Amygdala (tissue), 56 donors: ENCODE results near the gene DFFB.

ENCODE experiments used
- DNase-seq, 56 donors: peaks; one replicate each; lab custom pipeline; 2025; lab: John Stamatoyannopoulos, UW

DFFB gene

DNA sequence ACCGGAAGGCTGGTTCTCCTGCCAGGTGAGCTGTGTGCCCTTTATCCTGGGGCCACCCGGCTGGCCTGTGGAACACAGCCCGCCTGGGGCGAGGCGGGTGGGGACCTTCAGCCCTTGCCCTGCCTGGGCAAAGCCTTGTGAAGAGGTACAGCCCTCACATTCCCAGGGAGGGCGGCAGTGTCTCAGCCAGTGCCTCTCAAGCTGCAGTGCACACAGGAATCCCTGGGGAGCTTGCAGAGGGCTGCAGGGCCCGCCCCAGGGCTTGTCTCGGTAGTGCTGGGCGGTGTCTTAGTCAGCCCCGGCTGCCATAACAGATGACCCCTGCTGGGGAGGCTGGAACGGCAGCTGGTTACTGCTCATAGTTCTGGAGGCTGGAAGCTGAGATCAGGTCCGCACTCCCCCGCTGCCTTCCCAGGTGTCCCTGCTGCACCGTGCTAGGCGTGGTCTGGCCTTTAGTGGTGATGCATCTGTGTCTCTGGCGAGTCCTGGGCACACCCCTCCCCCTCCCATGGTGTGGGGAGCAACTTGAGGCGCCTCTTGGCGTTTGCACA, 12.6 kb downstream of the DFFB start:
- DNase-seq: no peak

DNA sequence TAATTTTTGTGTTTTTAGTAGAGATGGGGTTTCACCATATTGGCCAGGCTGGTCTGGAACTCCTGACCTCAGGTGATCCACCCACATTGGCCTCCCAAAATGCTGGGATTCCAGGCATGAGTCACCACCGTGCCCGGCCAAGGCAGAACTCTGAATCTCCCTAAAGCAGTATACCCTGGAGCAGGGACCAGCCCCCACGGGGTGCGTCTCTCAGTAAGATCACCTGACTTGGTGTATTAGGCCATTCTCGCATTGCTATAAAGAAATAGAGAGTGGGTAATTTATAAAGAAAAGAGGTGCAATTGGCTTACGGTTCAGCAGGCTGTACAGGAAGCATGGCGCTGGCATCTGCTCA, 14.2 kb downstream of the DFFB start:
- no peak for DNase-seq

DNA sequence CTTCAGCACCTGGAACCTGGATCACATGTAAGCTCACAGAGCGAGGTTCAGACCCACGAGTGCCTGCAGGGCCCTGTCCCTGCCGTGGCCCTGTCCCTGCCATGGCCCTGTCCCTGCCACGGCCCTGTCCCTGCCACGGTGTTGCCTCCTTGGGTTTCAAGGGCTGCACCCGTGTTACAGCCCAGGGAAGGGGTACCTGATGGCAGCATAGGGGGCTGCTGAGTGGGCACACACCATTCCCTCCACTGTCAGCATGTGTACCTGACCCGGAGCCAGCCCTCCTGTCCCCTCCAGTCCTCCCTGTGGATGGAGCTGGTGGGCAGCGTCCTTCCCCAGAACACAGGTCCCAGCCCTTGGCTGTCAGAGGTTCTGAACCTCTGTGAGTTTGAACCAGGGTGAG, 15.3 kb downstream of the DFFB start:
- no peak for DNase-seq

DNA sequence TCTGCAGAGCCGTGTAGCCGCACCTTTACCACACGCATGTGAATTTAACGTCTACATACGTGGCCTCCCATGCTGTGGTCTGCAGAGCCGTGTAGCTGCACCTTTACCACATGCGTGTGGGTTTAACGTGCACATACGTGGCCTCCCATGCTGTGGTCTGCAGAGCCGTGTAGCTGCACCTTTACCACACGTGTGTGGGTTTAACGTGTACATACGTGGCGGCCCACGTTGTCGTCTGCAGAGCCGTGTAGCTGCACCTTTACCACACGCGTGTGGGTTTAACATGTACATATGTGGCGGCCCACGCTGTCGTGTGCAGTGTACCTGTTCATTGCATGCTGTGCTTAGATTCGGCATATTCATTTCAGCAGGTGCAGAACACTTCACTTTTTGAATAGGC, 17.5 kb downstream of the DFFB start:
- DNase-seq: no peak

DNA sequence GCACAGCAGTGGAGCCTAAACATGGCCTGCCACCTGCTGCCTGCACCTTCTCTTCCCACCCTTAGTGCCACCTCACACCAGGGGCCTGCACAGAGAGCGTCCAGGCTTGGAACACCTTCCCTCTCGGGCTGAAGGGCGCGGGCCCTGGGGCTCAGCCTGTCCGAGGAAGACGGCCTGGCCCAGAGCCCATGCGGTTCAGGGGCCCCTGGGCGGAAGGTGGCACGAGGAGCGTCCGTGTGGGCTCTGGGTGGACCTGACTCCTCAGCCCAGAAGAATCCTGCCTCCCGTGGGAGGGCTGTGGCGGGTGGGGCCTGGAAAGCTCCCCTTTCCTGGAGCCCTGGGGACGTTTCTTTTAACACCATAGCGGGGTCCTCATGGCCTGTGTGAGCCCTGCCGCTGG, 19.4 kb downstream of the DFFB start:
- no peak for DNase-seq

DNA sequence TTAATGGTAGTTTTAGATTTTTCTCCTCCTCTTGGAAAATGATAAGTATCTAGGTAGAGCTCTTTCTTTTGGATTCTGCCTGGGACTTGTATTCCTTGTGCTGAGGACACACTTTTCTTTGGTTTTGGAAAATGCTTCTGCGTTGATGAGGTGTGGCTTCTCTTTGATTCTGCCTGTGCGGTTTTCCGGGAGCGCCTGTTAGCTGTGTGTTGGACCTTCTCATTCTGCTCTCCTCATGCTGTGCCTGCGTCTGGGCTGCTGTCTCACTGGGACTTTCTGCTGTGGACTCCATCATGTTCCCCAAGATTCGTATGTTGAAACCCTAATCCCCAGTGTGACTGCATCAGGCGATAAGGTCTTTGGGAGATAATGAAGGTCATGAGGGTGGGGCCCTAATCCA, 21.8 kb downstream of the DFFB start:
- no peak for DNase-seq

DNA sequence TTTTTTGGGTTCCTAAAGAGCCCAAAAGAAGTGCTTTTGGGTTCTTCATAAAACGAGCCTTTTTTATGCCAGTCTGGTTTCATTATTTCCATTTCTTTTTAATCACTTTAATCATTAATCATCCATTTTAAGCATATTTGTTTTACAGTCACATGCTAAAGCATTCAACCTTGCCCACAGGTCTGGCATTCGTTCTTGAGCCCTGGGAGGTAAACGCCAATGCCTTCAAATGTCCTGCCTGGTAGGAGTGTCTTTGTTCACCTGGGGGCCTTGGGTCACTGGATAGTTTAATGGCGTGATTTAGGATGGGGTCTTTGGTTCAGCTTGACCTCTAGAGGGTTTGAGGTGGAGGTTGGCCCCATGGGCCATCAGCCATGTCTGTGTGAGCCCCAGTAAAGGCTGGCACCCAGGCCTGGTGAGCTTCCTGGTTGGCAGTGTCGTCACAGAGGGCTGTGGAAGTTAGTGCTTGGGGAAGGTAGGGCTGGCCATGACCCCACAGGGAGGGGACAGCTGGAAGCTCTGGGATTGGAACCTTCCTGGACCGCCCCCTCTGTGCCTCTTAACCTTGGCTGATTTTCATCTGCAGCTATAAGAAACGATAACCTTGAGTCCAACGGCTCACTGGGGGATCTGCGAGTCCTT, 22.6 kb downstream of the DFFB start:
- no peak for DNase-seq

DNA sequence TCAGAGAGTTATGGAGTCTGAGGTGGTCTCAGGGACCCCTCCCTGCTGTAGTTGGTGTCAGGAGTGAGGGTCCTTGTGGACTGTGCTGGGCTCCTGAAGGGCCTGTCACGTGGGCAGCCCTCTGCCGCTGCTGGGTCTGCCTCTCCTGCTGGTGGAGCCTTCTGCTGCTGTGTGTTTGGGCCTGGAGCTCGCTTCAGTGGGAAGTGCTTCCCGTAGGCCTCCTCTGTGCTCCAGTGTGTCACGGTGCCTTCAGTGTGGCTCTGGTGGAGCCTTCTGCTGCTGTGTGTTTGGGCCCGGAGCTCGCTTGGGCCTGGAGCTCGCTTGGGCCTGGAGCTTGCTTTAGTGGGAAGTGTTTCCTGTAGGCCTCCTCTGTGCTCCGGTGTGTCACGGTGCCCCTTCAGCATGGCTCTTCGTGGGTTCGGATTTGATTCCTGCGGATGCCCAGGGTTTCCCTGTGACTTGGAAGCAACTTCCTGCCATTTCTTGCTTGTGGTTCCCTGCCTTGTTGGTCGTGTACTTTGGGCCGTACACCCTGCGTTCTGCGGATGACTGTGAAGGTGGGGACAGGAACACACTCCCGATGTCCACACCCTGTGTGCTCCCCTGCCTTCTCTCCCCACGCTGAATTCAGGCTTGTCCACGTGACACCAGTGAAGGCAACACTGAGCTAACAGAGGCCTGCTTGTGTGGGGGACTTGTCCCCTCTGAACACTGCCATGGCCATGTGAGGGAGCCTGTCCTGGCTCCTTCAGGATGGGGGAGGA, 23.3 kb downstream of the DFFB start:
- DNase-seq: no peak

DNA sequence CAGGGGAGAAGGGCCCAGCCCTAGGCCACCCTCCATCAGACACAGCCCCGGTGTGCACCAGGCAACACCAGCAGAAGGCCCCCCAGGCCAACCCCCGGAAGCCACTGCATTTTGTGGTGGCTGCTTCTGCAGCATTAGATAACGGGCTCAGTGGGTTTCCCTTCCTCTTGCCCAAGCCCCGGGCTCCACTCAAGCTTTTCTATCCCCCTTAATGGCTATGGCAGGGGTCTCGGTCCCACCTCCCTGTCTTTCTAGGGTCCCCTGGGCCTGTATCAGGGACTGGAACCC, 23.9 kb downstream of the DFFB start:
- DNase-seq: no peak

DNA sequence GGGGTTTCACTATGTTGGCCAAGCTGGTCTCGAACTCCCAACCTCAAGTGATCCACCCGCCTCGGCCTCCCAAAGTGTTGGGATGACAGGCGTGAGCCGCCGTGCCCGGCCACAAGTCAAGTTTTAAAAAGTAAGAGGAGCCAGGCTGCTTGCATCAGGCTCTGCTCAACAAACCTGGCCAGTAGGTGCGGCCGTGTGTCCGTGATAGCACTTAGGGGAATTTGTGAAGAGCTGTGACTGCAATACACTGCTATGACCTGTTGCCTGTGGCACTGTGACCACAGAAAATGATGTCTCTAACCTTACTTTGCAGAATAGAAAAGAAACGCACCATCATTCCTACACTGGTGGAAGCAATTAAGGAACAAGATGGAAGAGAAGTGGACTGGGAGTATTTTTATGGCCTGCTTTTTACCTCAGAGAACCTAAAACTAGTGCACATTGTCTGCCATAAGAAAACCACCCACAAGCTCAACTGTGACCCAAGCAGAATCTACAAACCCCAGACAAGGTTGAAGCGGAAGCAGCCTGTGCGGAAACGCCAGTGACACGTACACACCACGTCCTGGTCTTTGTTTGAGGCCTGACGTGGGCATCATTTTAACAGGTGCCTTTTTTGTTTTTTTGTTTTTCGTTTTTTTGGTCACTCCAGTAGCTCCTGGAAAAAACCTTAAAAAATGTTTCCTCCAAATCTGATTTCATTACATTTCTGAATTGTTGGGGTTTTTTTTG, 26.1 kb downstream of the DFFB start:
- no peak for DNase-seq

DNA sequence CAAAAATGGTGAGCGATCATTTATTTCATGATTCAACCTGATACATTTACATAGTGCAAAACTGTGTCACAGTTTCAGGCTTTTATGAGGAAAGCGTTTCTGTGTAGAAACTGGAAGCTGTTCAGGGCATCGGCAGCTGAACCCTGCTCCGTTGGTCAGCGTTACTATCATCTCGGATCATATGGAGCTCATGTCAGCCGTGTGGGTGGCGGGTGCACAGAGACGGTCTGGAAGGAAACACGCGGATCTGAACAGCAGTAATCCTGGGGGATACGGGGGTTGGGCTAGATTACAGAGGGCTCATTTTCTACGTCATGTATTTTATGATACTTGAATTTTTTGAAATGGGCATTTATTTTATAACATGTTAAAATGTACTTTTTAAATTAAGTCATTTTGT, 27.7 kb downstream of the DFFB start:
- DNase-seq: no peak

DNA sequence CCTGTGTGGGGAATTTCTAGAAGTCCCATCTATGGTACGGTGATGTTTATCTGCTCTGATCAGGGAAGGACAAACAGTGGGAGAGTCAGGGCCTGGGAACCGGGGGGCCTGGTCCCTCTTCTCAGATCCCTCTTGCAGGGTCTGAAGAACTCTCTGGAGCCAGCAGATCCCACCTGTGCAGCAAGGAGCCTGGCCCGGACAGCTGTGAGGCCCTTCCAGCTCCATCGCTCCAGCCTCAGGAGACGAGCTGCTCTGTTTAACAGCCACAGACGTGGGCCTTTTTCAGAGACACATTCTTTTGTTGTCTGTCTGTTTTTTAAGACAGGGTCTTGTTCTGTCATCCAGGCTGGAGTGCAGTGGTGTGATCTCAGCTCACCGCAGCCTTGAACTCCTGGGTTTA, 28.3 kb downstream of the DFFB start:
- no peak for DNase-seq

DNA sequence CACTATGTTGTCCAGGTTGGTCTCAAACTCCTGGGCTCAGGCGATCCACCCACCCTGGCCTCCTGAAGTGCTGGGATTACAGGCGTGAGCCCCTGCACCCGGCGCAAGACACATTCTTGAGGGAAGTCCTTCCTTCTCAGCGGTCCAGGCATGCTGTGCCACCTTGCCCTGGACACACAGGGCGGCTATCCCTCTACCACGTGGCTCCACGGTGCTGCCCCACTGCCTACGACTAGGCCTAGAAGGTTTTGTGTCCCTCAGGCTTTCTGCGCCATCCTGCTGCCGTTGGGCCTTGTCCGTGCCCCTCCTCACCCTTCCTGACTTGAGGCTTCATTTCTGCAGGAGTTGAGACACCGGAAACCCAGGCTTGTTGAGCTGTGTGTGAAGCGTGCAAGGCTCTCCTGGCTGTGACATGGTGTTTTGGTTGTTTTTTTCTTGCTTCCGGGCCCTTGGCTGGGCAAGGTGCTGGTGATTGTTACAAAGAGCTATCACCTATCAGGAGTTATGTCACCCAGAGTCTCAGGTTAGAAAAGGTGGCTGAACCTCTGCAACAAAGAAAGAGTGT, 28.9 kb downstream of the DFFB start:
- DNase-seq: no peak

DNA sequence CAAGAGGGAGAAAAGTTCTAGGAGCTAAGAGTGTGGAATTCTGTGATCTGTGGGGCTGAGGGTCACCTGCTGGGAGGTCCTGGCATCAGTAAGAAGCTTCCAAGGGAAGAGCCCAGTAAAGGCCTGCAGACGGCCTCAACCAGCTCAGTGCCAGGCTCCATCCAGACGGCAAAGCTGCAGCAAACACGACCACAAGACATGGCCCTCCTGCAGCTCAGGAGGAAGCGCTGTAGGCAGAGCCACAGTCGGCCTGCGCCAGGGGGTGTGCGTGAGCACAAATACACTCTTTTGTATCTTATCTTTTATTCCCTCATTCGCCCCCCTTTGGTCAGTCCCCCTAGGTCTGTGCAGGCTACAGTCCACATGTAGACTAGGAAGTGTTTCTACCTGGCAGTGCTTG, 29.4 kb downstream of the DFFB start:
- DNase-seq: no peak

DNA sequence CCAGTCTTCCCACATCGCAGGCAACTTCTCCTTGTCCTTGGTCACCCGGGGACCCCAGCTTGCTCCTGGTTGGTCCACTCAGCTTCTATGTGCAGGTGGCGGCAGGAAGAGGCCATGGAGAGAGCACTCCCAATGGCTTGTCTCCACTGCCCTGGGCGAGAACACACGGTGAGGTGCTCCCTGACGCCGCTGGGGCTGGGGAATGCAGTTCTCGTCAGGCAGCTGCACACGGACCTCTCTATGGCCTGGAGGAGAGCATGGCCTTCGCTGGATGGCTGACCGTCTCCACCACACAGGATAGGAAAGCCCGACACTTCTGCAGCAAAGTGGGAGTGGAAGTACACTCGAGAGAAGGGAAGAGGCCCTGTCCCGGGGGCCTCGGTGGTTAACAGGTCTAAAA, 31.0 kb downstream of the DFFB start:
- DNase-seq: no peak

DNA sequence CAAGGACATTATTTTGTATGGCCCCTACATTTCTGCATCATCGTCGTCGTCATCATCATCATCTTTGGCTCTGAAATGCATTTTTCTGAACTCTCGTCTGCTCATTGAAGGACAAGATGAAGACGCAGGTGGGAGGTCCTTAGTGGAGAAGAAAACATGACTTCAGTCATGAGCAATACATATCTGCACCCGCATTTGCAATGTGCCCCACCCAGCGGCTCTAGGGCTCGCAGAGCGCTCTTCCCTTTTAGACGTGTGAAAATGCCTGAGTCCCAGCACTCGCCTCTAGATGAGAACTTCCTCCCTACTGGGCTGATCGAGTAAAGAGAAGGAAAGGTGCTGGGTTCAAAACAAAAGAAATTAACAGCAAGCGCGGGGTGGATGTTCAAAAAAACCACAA, 32.7 kb downstream of the DFFB start:
- DNase-seq: no peak

DNA sequence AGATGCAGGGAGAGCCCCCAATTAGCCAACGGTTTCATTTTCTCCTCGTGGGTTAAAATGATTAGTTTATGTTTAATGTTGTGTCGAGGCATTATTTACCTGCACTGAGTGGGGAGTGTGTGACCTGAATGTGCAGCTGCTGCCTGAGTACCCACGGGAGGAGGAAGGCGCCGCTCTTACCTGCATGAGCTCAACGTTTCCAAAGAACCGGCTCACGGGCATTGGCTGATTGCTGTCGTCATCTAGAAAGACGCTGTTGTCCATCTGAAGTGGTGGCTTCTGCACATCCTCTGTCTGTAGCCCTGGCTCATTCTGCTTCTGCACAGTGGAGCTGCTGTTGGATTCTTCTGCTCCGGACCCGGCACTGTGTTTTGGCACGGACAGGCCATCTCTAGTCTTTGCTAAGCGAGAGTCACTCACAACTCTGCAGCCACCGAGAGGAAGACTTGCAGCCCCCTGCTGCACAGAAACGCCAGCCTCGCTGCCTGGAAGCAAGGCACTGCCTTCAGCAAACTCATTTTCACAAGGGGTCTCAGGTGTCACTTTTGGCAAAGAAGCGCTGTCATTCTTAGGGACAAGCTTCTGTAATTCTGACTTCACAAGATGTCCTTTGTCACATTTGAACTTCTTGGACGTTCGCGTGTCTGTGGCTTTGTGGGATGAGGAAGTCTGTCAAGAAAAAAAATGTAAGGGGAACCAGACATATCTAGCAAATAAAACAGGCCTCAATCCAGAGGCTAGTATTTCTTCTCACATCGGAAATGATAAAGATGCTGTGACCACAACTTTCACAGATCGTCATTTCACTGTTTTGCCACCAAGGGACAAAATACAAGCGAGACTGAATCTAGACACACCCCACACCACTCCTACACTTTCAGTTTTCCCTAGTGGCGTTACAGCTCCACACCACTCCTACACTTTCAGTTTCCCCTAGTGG, 33.4 kb downstream of the DFFB start:
- no peak for DNase-seq

DNA sequence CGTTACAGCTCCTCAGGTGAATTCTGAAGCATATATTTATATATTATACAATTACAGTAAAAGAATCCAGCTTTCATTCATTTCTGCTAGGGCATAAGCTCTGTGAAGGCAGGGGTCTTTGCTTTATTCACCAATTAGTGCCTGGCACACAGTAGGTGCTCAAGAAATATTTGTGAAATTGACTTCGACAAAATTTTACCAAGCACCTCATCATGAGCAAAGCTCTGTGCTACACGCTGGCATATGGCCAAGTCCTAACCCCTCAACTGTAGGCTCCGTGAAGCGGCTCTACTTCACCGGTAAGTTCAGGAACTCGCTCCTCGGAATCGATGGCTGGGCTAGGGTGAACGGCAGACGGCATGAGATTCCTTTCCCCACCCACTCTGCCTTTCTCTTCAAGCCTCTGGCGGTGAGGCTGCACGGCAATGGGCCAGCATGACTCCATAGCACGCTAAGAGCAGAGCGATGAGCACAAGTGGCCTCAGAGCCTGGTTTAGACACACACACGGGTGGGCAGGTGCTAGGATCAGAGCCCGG, 34.1 kb downstream of the DFFB start:
- no peak for DNase-seq

DNA sequence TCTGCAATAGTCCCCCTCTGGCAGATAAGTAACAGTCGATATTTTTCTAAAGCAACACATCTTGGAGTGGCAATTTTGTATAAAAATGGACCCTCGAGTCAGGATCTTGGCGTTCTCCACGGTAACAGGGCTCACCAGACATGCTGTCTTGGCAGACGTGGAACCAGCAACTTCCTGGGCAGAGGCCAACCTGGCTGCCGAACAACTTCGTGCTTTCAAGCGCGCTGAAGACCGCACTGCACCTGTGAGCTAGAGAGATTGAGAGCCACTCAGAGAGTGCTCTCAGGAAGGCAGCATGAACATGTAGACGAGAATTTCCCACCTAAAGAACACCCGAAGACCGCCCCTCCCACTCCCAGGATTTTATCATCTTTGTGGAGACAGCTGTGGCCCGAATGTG, 35.5 kb downstream of the DFFB start:
- peak in 7 of 56 donors; percentile 14 to 32 (median 25) for DNase-seq

DNA sequence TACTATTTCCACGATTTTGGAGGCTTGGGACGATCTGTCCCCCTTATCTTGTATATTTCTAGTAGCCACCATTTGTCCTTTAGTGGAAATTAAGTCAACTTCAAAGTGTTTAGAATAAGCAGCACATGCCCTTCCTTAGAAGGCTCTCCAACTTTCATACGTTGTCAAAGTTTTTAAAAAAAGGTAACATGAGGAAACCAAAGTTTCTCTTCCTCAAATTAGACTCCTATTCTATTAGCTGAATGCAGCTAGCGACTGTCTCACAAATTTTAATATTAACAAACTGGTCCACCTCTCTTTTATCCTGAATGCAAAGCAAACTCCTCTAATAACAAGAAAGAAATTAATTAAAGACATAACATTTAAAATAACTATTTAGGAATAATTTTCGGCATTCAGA, 35.9 kb downstream of the DFFB start:
- DNase-seq: no peak
